Stomach smooth muscle (tissue), 2 donors: ENCODE measurements around the gene TSEN15.
A peak's percentile ranks its signal among the peaks of the same experiment; 100 is the strongest.
"Not testable (repeated sequence)": the region's sequence is repeated elsewhere in the genome, so short reads cannot be mapped to it uniquely, and the experiment has no call there.

Experiments
- H3K27ac ChIP-seq: one replicate; pipeline ENCODE4 v1.7.0; 2013; ENCODE audit warnings: mild to moderate bottlenecking, low read length, inconsistent platforms
- H3K27me3 ChIP-seq, 2 donors: one replicate each; pipeline ENCODE4 v1.7.0; 2013; ENCODE audit warnings: low read length in 2 of 2; ENCODE audit not compliant: insufficient read depth in 2 of 2, control insufficient read depth in 1 of 2
- H3K36me3 ChIP-seq, 2 donors: one replicate each; pipeline ENCODE4 v1.7.0; 2013; ENCODE audit warnings: low read length in 2 of 2; ENCODE audit not compliant: control insufficient read depth in 2 of 2, insufficient read depth in 2 of 2
- H3K4me1 ChIP-seq: one replicate; pipeline ENCODE4 v1.7.0; 2013; ENCODE audit warnings: low read length; ENCODE audit not compliant: control insufficient read depth, insufficient read depth
- H3K4me3 ChIP-seq, 2 donors: one replicate each; pipeline ENCODE4 v1.7.0; 2013; ENCODE audit warnings: low read length in 2 of 2
- H3K9ac ChIP-seq, 2 donors: one replicate each; pipeline ENCODE4 v1.7.0; 2013; ENCODE audit warnings: low read length in 2 of 2, mild to moderate bottlenecking in 1 of 2
- H3K9me3 ChIP-seq, 2 donors: one replicate each; pipeline ENCODE4 v1.7.0; 2013; ENCODE audit warnings: low read length in 2 of 2; ENCODE audit not compliant: control insufficient read depth in 2 of 2
- donor health status: healthy.
- donor health status: Pancreatic carcinoma.

TSEN15 gene

DNA sequence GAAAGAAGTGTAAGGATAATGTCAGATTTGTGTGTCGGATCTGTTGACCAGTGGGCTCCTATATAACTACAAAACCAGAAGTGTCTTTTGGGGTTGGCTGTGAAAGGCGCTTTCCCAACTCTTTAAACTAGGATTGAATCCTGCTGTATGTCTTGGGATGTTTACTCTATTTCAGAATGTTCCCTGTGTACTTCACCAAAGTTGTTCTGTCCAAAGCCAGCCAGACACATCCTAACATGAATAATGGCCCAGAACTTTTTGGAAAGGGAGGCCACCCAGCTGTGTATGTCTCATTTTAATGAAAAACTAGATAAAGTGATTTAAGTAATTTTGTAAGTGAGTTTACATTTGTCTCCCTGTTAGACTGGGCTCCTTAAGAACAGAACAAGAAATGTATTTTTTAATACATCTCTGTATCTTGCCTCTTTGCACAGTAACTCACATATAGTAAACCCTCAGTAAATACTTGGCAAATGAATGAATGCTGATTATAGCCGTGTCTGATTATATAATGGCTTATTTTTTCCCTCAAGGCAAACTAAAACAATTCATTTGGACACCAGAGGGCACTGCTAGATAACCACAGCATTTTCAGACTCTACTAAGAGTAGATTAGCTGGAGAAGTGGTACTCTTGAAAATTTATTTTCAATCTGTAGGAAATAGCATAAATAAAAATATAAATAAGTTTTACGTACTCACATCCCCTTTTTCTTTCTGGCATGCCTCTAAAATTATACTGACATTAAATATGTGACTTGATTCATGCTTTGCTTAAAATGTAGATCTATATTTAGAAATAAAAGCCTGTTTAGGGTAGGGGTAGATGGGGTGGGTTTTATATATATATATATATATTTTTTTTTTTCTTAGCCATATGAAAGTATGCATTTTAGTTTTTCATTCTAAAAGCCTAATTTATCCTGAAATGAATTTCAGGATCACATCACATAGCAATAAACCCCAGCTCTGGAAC is 23.8 kb downstream of the TSEN15 start:
- Histone ChIP-seq H3K4me1 (peaks cover 4% of the 10 kb centered on the region), H3K9me3 (peaks cover 0 to 5% of the 10 kb centered on the region in 2 donors), H3K27me3 (no peaks in the 10 kb centered on the region), H3K27ac (peak overlapping the region; percentile 41), H3K36me3 (no peaks in the 10 kb centered on the region), H3K4me3 (no peak overlapping the region), H3K9ac (no peak overlapping the region)

DNA sequence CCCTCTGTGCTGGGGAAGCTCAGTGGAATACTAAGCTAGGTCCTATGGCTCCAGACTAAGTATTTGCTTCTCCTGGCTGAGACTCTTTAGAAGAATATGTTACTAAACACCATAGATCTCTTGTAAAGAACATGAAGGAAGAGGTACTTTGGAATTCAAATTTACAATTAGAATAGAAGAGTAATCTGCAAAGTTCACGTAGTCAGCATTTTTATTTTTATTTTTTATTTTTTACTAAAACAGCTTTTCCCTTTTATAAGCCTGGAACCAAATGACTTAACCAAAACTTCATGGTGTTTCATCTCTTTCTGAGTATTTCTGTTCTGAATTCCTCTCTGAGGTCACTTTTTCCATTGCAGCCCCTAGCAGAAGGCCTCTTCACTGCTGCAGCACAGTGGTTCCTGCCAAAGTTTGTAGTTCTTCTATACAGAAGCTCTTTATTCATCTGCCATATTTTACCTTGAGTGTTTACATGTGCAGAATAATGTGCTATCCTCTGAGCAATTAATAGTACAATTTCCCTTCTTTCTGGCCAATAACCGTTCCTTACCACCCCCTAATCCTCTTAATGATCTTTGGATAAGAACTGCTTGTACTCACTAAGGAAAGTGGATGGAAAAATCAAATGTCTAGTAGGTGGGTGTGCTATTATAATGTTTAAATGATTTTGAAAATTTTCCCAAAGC is 27.2 kb downstream of the TSEN15 start:
- H3K27me3 ChIP-seq = no peaks in the 10 kb centered on the region
- H3K36me3 ChIP-seq = no peaks in the 10 kb centered on the region
- no peak overlapping the region for H3K4me3 ChIP-seq
- H3K27ac ChIP-seq = no peak overlapping the region
- no peak overlapping the region for H3K9ac ChIP-seq
- H3K9me3 ChIP-seq = peaks cover 0 to 5% of the 10 kb centered on the region in 2 donors
- H3K4me1 ChIP-seq = peaks cover 4% of the 10 kb centered on the region

- Histone ChIP-seq H3K27me3 (no peaks in the 10 kb centered on the region), H3K27ac (no peak overlapping the region), H3K9ac (no peak overlapping the region), H3K4me1 (peaks cover 4% of the 10 kb centered on the region), H3K9me3 (peaks cover 0 to 5% of the 10 kb centered on the region in 2 donors), H3K36me3 (no peaks in the 10 kb centered on the region), H3K4me3 (no peak overlapping the region)
Observed at GRCh38 chr1:184080309-184080708, 28.8 kb downstream of the TSEN15 start.

DNA sequence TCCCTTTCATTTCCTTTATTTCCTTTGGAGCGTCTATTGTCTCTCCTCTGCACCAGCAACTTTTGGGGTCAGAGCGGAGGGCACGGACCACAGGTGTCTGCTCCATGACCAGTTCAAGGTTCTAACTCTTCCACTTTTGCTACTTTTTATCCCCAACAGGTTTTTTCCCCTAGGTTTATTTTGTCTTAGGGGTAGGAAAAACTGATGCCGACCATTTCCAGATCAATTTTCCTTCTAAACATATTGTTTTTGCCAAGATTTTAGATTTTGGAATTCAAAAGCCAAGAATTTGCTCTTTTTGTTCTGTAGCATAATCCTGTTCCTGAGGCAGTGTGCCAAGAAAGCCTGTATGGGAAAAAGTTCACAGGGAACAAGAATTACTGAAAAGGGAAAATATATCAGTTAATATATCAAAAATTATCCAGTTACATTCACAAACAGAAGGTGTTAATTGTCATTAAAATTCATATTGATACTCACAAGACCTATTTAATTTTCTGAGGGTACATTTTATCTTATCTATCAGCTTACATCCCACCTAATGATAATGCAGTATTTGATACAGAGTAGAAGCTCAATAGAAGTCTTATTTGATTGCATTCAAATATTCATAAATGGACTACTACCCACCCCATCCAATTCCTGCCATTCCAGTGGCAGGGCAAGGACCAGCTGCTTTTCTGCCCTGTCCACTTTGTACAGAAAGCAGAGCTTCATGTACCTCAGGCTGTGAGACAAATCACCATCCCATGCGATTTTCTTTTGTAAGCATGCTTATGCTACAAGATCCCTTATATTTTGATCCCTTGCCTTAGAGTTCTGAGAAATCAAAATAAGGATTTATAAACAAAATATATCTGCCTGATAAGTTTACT is 31.2 kb downstream of the TSEN15 start:
- no peak overlapping the region for H3K27ac ChIP-seq
- H3K9ac ChIP-seq = no peak overlapping the region
- H3K36me3 ChIP-seq = no peaks in the 10 kb centered on the region
- no peaks in the 10 kb centered on the region for H3K9me3 ChIP-seq
- no peaks in the 10 kb centered on the region for H3K27me3 ChIP-seq
- no peak overlapping the region for H3K4me3 ChIP-seq
- H3K4me1 ChIP-seq = peaks cover 4% of the 10 kb centered on the region

- Histone ChIP-seq H3K36me3 (no peaks in the 10 kb centered on the region), H3K27ac (no peak overlapping the region), H3K4me3 (no peak overlapping the region), H3K9ac (no peak overlapping the region), H3K27me3 (no peaks in the 10 kb centered on the region), H3K9me3 (no peaks in the 10 kb centered on the region), H3K4me1 (no peaks in the 10 kb centered on the region)
Observed at GRCh38 chr1:184085667-184086066, 34.1 kb downstream of the TSEN15 start.

- H3K9ac ChIP-seq = no peak overlapping the region
- no peak overlapping the region for H3K4me3 ChIP-seq
- H3K9me3 ChIP-seq = no peaks in the 10 kb centered on the region
- no peaks in the 10 kb centered on the region for H3K27me3 ChIP-seq
- no peak overlapping the region for H3K27ac ChIP-seq
- no peaks in the 10 kb centered on the region for H3K36me3 ChIP-seq
- no peaks in the 10 kb centered on the region for H3K4me1 ChIP-seq
Observed at GRCh38 chr1:184088037-184088436, 36.5 kb downstream of the TSEN15 start.

DNA sequence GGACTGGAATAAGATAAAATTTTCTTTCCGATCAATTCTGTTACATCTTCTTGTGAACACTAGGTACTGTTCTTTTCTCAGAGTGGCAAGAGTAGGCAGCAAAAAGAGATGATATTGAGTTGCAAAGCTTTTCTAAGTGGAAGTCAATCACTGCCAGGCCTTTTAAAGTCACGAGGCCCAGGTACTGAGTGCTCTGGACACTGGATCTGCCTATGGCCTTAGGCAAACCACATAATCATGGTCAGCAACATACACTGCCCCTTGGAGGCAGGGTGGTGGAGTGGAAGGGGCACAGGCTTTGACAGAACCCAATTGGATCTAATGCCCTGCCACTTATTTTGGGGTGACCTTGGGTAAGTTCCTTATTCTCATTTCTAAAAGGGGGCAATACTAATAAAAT is 41.5 kb downstream of the TSEN15 start:
- H3K4me3 ChIP-seq = no peak overlapping the region
- peaks cover 0 to 5% of the 10 kb centered on the region in 2 donors for H3K36me3 ChIP-seq
- H3K27me3 ChIP-seq = no peaks in the 10 kb centered on the region
- H3K9ac ChIP-seq = no peak overlapping the region
- H3K4me1 ChIP-seq = no peaks in the 10 kb centered on the region
- no peaks in the 10 kb centered on the region for H3K9me3 ChIP-seq
- H3K27ac ChIP-seq = no peak overlapping the region

DNA sequence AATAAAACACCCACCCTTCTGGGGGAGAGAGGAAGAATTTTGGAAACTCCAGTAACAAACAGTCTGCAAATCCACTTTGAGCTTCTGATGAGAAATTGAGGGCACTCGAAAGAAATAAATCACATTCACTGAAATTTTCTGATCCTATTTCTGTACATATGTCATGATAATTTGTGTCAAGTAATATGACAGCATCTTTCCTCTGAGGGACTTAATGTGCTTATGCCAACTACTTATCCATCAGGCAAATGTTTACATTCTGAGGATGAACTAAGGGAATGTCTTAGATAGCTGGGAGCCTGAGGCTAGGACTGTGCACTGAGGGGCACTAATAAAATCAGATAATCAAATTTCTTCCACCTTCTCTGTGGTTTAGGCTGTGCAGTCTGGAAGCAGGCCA is 44.5 kb downstream of the TSEN15 start:
- Histone ChIP-seq H3K36me3 (peaks cover 0 to 5% of the 10 kb centered on the region in 2 donors), H3K4me3 (no peak overlapping the region), H3K27ac (no peak overlapping the region), H3K9me3 (no peaks in the 10 kb centered on the region), H3K9ac (no peak overlapping the region), H3K27me3 (no peaks in the 10 kb centered on the region), H3K4me1 (no peaks in the 10 kb centered on the region)

GRCh38 chr1:184096580-184096979 is 45.0 kb downstream of the TSEN15 start:
- not testable (repeated sequence) for H3K27ac ChIP-seq, H3K36me3 ChIP-seq, H3K4me1 ChIP-seq, H3K4me3 ChIP-seq, H3K27me3 ChIP-seq, H3K9ac ChIP-seq, H3K9me3 ChIP-seq

GRCh38 chr1:184101141-184101540 is 49.6 kb downstream of the TSEN15 start:
- no peak overlapping the region for H3K4me3 ChIP-seq
- no peaks in the 10 kb centered on the region for H3K4me1 ChIP-seq
- H3K27me3 ChIP-seq = no peaks in the 10 kb centered on the region
- no peaks in the 10 kb centered on the region for H3K9me3 ChIP-seq
- peaks cover 0 to 2% of the 10 kb centered on the region in 2 donors for H3K36me3 ChIP-seq
- H3K9ac ChIP-seq = no peak overlapping the region
- no peak overlapping the region for H3K27ac ChIP-seq
